HG03442 (cell line): ENCODE results near the gene PIBF1.
A peak's percentile ranks its signal among the peaks of the same experiment; 100 is the strongest.
"Not testable (repeated sequence)": the region's sequence is repeated elsewhere in the genome, so short reads cannot be mapped to it uniquely, and the experiment has no call there.

ENCODE experiments used
- ATAC-seq: cut with Tn5 transposase; IDR thresholded peaks from one replicate; pipeline ENCODE4 v1.9.1; 2021; ENCODE audit warnings: mild to moderate bottlenecking, moderate library complexity; ENCODE audit not compliant: unreplicated experiment

Gene PIBF1

DNA sequence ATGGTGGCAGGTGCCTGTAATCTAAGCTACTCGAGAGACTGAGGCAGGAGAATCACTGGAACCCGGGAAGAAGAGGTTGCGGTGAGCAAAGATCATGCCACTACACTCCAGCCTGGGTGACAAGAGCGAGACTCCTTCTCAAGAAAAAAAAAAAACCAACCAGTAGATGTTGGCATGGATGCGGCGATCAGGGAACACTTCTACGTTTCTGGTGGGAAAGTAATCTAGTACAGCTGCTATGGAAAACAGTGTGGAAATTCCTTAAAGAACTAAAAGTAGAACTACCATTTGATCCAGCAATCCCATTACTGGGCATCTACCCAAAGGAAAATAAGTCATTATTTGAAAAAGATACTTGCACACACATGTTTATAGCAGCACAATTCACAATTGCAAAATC, 119.6 kb downstream of the PIBF1 start:
- not testable (repeated sequence) for ATAC-seq

DNA sequence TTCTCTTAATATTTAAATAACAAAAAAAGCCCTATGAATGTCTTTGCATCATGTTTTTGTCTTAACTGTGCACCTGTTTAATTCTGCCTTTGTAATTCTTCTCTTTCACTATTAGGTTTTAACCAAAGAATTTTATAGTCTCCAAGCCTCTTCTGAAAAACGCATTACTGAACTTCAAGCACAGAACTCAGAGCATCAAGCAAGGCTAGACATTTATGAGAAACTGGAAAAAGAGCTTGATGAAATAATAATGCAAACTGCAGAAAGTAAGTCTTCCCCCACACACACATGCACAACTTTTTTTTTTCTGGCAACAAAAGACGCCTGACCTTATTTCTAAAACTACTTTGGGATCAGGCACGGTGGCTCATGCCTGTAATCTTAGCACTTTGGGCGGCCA, 126.5 kb downstream of the PIBF1 start:
- ATAC-seq: no peak

DNA sequence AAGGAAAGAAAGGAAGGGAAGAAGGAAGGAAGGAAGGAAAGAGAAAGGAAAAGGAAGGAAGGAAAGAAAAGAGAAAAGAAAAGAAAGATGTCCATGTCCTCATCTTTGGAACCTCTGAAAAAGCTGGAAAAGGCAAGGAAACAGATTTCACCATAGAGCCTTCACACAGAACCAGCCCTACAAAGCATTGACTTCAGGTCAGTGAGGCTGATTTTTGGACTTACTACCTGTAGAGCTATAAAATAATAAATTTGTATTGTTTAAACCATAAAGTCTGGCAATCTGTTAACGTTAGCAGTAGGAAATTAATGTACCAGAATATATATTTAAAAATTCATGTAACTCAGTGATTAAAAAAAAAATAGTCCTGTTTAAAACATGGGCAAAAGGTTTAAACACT, 130.0 kb downstream of the PIBF1 start:
- ATAC-seq: no peak

DNA sequence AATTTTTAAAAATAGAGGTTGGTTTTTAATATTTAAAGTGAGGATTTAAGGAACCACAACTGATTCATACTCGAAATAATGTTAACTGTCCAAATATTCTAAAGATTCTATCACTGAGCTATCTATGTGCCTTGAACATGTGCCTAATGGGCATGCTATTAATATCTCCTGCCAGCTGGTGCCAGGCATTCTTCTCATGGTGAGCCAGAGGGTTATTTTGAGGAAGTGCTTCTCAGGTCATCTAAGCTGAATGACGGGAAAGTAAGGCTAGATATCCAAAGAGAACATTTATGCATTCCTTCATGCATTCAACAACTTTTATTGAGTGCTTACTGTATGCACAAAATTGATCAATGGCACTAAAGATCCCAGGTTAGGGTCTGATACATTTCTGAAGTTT, 138.2 kb downstream of the PIBF1 start:
- ATAC-seq: no peak

DNA sequence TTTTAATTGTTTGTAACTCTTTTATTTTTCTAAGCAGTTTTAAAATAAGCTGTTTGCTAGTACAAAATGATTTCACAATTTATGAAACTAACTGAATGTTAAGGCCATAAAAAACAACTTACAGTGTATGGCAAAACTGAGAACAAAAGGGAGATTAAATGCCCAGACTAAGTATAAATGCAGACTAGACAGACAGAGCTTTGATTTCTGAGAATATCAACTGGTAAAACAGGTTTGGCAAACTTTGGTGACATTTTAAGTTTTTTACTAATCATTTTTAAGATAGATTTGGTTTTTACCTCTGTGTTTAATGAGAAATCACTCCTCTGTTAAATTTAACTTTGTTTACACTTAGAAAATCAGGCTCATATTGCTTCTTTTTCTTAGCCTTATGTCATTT, 149.4 kb downstream of the PIBF1 start:
- ATAC-seq: no peak

DNA sequence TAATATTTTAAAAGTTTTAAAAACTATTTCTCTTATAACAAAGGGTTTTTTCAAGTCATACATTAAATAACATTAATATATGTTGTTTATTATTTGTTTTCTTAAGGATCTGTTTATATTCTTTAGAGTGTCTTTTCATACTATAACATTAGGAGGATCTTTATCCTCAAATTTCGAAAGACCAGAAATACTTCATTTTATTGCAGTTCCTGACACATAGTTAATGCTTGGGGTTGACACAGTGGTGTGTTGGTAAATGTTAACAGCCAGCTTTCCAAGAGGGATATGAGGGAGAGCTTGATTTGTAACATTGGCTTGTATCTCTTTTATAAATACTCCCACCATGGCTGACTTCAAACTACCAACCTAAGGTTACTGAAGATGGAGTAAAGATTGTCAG, 150.3 kb downstream of the PIBF1 start:
- no peak for ATAC-seq

DNA sequence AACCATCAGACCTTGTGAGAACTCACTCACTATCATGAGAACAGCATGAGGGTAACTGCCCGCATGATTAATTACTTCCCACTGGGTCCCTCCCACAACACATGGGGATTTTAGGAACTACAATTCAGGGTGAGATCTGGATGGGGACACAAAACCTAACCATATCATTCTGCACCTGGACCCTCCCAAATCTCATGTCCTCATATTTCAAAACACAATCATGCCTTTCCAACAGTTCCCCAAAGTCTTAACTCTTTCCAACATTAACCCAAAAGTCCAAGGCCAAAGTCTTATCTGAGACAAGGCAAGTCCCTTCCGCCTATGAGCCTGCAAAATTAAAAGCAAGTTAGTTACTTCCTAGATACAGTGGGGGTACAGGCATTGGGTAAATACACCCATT, 164.3 kb downstream of the PIBF1 start:
- ATAC-seq: not testable (repeated sequence)

DNA sequence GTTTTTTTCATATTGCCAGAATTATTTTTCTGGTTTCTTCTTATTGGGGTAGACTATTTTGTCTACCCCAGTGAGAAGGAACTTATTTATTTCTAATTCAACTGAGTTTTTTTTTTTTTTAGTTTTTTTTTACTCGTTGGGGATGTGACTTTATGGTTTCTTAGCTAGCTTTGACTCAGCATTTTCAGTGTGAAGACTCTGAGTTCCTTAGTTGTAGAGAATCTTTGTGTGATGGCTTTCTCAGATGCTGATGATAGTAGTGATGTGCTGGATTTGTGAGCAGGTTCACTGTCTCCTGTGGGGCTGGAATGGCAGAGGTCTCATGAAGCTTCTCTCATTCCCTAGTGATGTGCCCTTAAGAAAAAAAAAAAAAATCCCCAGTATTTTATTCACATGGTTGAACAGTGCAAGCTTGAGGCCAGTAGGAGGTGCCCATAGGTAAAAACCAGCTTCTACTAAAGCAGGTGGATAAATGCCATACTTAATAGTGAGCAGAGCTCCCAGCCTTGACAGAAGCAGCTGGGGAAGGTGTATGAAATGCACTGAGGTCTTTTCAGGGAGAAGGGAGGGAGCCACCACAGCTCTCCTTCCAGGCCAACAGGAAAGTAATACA, 170.7 kb downstream of the PIBF1 start:
- no peak for ATAC-seq

DNA sequence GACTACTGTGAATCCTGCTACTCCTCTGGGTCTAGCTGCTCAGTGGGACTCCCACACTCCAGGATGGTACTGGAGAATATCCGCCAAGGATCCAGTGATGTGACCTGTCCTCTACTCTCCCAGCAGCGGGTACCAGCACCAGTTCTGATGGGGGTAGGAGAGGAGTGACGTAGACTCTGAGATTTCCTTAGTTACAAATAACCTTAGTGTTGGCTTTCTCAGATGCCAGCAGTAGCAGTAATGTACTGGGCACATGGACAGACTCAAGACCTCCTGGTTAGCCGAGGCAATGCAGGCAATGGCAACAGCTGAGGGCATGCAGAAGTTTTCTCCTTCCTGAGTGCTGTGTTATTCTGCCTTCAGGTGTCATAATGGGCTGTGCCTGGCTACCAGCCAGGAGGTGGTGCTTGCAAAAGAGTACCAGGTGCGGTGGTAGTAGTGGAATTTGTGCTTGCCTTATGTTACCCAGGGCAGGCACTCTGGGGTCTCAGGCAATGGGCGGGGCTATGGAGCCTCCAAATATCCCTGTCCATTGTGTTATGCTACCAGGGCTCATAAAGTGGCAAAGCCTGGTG, 171.5 kb downstream of the PIBF1 start:
- ATAC-seq: no peak

DNA sequence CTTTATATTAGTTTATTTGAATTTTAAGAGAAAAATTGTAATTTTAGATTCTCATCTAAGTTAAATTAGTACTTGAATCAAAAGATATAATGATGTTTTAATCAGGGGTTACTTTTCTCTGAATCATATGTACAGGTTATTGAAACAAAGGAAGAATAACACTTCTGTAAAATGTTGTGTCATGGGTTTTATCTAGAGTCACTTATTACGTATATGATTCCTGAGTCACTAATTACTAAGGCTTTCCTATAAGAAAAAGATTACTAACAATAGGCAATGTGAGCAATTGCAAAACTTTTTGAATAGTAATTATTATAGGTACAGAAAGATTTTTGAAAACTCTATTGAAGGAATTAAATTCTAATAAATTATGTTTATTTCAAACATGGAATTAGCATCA, 177.7 kb downstream of the PIBF1 start:
- no peak for ATAC-seq

DNA sequence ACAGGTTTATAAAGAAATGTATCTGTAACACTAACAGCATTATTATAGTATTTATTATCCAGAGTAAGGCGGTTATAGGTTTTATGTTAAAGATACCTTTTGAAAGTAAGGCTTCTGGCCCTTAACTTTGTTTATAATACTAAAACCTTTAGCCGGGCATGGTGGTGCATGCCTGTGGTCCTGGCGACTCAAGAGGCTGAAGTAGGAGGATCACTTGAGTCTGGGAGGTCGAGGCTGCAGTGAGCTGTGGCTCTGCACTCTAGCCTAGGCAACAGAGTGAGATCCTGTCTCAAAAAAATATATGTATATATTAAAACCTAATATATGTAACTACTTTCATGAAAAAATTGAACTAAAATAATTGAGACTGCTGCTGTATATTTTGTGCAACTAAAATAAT, 178.2 kb downstream of the PIBF1 start:
- ATAC-seq: no peak

DNA sequence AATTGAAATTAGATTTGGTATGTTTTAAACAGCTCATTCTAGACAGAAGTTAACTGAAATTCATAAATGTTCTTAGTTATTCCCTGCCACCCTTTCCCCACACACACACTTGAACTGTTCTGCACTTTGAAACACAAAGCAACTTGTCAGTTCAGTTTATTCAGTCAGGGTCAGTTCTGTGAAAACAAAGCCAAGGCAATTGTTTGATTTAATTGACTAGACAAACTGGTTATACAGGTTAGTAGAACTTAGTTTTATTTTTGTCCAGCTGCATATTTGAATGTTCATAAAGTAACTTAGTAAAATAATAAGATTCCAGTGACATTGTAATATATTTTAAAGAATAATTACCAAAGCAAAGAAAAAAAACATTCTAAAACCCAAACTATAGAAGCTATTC, 178.6 kb downstream of the PIBF1 start:
- no peak for ATAC-seq

DNA sequence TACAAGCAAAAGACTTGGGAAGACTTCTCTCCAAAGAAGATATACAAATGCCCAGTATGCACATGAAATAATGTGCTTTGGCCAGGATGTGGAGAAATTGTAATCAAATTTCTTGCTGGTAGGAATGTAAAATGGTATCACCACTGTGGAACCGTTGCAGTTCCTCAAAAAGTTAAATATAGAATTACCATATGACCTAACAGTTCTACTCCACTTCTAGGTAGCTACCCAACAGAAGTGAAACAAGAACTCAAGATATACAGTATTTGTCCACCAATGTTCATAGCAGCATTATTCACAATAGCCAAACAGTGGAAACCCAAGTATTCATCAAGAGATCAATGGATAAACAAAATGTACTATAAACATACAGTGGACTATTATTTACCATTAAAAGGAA, 181.8 kb downstream of the PIBF1 start:
- ATAC-seq: peak; percentile 72

DNA sequence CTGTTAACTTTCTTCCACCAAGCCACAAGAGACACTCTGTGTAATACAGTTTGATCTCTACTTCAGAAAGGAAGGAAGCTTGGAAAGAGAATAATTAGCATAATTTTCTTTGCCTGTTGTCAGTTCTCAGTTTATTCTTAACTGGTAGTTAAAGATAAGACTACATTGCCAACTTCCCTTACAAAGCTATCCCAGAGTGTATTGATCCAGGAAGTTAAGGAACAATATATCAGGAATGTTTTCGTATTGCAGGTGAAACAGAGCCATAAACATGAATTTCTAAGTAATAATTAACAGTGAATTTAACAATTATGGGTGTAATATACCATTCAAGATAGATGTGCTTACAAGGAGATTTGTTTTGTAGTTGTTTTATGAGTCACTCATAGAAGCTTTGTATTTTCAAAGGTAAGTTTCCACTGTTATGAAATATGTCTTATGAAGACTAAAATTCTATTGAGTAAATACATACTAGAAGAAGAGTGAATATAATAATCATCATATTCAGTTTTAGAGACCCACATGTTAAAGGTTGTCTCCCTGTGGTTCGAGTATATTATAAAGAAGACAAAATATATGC, 188.5 kb downstream of the PIBF1 start:
- no peak for ATAC-seq

DNA sequence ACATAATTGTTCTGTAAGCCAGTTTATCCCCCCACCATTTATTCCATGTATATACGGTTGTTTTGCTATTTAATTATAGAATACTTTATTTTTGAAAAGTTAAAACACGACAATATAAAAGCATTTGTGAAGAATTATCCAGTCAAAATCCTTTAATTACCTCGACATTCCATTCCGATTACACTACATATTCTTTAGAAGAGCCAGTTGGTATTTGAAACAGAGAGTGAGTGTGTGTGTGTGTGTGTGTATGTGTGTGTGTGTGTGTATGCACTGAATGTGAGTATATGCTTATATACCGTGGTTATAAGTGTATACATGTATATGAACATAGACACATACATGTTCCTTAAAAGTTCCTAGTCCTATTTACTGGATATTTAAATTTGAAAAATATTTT, 189.0 kb downstream of the PIBF1 start:
- ATAC-seq: no peak

DNA sequence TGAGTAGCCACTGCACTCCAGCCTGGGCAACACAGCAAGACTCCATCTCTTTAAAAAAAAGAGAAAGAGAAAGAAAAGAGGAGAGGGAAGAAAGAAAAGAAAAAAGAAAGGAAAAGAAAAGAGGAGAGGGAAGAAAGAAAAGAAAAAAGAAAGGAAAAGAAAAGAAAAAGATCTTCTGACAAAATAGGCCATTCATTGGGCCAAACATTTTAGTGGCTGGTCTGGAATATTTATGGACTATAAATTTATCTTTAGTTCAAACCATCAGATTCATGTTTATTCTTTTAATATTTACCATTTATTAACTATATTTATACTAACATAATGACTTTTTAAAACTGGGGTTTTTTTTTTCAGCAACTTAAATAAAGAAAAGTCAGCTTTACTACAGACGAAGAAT, 191.3 kb downstream of the PIBF1 start:
- no peak for ATAC-seq

DNA sequence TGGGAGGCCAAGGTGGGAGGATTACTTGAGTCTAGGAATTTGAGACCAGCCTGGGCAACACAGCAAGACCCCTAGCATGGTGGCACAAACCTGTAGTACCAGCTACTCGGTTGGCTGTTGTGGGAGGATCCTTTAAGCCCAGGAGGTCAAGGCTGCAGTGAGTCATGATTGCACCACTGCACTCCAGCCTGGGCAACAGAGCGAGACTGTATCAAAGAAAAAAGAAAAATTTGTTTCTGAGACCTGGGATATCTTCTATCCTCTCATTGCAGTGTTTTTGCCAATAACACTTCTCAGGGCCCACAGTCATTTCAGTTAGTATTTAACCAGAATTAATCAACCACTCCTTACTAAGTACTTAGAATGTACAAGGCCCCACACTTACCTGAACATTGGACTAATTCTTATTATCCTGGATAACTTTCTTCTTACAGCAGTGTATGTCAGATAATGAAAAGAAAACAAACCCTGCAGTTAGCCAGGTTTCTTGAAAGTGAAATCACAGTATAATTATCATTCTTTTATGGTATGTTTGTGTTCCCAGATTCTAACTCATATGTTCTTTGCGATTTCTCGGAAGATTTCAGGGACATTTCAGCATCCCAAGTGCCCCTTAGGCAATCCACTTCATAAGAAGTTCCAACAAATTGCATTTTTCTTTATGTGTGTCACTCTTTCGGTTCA, 201.3 kb downstream of the PIBF1 start:
- no peak for ATAC-seq

DNA sequence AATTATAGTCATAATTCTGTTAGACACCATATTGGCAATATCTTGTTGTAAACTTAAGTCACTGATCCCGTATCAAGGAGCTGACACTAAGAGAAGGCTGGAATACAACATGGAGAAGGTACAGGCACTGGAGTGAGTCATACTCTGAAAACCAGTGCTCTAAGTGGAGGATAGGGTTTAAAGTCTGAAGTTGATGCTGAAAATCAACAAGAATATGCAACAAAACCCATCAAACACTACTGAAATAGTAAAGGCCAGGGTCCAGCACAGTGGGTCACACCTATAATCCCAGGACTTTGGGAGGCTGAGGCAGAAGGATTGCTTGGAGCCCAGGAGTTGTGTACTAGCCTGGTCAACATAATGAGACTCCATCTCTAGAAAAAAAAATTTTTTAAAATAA, 203.7 kb downstream of the PIBF1 start:
- no peak for ATAC-seq

DNA sequence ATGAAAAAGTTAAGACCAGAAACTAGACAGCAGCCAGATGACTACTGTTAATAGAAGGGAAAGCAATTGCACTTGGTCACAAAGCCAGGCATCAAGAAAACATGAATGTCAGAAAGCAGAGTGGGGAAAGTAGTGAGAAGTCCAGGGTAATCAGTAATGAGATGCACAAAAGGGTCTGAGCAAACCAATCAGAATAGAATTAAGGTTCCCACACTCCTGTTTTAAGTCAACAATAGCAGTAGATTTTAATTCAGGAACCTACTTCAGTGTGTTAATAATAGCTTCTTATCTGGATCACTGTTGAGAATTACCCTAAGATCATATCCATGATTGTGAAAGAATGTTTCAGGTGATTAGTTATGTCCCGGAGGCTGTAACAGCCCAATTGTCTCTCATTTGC, 204.3 kb downstream of the PIBF1 start:
- ATAC-seq: no peak

DNA sequence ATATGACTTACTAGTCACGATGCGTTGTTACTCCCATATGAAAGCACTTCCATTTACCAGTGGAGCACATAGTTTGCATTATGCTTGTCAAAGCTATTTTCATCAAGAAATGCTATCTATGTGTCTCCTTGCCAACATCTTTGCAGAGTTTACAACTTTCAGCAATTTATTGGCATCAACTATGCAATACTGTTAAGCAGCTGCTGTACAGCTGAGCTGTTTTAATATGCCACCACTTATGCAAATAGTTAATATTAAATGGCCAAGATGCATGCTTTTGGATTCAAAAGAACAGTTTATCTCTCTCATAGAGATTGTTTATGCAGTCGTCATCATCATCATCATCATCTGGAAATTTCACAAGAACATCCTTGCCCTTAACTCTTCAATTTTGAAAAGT, 209.0 kb downstream of the PIBF1 start:
- no peak for ATAC-seq

DNA sequence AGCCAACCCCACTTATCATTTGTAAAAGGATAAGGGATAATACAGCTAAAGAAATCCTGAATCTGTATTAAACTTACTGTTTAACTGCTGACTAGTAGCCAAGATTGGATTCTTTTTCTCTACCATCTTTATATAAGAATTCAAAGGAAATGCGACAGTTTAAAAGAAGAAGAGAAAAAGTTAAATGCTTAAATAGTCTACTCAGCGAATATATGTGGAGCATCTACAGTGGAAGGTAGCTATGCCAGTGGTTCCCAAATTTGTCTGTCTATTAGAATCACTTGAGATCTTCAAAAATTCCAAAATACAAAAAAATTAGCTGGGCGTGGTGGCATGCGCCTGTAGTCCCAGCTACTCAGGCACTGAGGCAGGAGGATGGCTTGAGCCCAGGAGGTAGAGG, 216.1 kb downstream of the PIBF1 start:
- no peak for ATAC-seq

DNA sequence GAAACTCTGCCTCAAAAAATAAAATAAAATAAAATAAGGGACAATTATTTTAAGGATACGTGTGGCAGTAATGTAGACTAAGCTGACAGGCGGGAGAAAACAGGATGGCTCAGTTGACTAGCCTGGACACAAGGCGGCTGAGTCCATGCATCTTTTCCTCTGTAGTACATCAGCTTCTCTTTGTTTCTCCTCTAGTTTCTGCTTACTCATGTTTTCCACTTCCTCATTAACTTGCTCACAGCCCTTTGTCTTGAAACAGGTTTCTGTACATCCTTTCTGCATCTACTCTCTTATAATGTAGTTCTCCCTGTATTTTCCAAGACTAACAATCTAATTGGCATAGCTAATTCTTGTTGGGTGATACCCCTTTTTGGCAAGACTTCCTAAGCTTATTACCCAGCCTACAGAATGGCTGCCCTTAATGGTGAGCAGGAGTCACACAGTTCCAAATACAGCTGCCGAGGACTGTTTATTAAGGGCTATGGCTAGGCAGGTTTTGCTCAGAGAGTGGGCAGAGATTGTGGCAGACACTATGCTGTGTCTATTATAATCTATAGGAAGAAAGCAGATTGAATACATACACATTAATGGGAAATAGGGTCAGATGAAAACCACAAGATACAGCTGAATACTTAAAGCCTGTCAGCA, 218.2 kb downstream of the PIBF1 start:
- ATAC-seq: peak; percentile 89
